Kidney epithelial cell (primary cell): ENCODE results near the gene TTC39C. TPM values are rescaled to one million over a fixed set of nuclear protein-coding genes. Genes with fewer than 3 reads are reported as not detected.
"Not testable (repeated sequence)": the region's sequence is repeated elsewhere in the genome, so short reads cannot be mapped to it uniquely, and the experiment has no call there.

ENCODE experiments used
- DNase-seq: peaks from one replicate; pipeline ENCODE4 v3.0.0-alpha.2; 2010; ENCODE audit warnings: low read depth
- H3K27me3 ChIP-seq: 2 replicates; pipeline ENCODE4 v1.6.0; 2011; ENCODE audit warnings: low read length; ENCODE audit not compliant: control insufficient read depth, insufficient read depth
- H3K36me3 ChIP-seq: 2 replicates; pipeline ENCODE4 v1.5.1; 2011; ENCODE audit warnings: low read length; ENCODE audit not compliant: control insufficient read depth, insufficient read depth
- H3K4me3 ChIP-seq: 2 replicates; pipeline ENCODE4 v1.5.1; 2011; ENCODE audit warnings: low read depth, mild to moderate bottlenecking, control low read depth, low read length
- total RNA-seq: library from RNA; depleted of rRNA; stranded (reverse); fragments of >200 nt; gene quantifications from 2 replicates; pipeline ENCODE4 v1.2.3, GENCODE V29; 2015
- TF ChIP-seq, protein P1 (sequence below): IDR thresholded peaks from 2 replicates; pipeline ENCODE4 v1.5.1; 2011; ENCODE audit warnings: mild to moderate bottlenecking, moderate library complexity, low read length, control low read depth, inconsistent platforms; ENCODE audit not compliant: insufficient read depth, poor library complexity, severe bottlenecking

Gene TTC39C
- total RNA-seq, 1 donor from 2014 or later: 20.5 TPM

DNA sequence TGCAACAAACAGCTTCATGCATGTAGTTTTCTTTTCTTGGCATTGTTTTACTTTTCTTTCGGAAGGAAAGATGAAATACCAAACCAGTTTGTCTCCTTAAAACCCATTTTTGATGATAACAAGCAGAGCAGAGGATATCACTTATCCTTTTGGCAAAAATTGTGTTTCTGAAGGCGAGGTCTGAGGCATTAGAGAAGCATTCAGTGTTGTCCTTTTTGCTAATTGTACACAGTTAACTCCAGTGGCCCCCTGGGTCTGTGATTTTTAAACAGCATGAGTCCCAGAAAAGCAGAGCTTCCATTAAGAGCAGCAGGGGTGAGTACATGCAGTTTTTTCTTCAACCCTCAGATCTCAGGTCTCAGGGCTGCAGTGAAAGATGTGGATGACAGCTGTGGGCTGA, 41.3 kb downstream of the TTC39C start:
- Histone ChIP-seq H3K27me3 (no peaks in the 10 kb centered on the region), H3K4me3 (no peak overlapping the region), H3K36me3 (no peaks in the 10 kb centered on the region)
- TF ChIP-seq, protein P1, sequence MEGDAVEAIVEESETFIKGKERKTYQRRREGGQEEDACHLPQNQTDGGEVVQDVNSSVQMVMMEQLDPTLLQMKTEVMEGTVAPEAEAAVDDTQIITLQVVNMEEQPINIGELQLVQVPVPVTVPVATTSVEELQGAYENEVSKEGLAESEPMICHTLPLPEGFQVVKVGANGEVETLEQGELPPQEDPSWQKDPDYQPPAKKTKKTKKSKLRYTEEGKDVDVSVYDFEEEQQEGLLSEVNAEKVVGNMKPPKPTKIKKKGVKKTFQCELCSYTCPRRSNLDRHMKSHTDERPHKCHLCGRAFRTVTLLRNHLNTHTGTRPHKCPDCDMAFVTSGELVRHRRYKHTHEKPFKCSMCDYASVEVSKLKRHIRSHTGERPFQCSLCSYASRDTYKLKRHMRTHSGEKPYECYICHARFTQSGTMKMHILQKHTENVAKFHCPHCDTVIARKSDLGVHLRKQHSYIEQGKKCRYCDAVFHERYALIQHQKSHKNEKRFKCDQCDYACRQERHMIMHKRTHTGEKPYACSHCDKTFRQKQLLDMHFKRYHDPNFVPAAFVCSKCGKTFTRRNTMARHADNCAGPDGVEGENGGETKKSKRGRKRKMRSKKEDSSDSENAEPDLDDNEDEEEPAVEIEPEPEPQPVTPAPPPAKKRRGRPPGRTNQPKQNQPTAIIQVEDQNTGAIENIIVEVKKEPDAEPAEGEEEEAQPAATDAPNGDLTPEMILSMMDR: no peak
- DNase-seq: no peak

DNA sequence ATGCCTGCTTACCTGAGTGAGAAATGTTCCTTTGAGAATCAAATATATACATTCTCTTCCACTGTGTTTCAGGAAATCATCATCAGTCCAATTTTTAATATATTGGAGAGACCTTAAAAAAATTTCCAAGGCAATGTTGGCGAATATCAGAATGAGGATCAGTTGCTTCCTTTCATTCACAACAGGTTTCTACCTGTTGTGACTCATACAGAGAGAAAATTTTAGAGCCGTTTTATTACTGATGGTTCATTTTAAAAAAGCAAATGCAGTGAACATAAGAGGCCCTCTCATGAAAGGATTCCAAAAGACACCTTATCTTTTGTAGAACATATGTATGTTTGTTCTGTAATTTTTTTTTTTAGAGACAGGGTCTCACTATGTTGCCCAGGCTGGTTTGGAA, 42.0 kb downstream of the TTC39C start:
- no peaks in the 10 kb centered on the region for H3K27me3 ChIP-seq
- no peak for DNase-seq
- TF ChIP-seq, protein P1: no peak
- H3K4me3 ChIP-seq: no peak overlapping the region
- H3K36me3 ChIP-seq: no peaks in the 10 kb centered on the region

DNA sequence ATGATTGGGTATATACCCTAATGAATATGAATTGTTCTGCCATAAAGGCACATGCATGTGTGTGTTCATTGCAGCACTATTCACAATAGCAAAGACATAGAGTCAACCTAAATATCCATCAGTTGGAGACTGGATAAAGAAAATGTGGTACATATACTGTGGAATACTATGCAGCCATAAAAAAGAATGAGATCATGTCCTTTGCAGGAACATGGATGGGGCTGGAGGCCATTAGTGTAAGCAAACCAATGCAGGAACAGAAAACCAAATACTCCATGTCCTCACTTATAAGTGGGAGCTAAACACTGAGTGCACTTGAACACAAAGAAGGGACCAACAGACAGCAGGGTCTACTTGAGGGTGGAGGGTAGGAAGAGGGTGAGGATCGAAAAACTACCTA, 43.2 kb downstream of the TTC39C start:
- TF ChIP-seq, protein P1: no peak
- Histone ChIP-seq H3K27me3 (no peaks in the 10 kb centered on the region), H3K4me3 (no peak overlapping the region), H3K36me3 (no peaks in the 10 kb centered on the region)
- DNase-seq: no peak

DNA sequence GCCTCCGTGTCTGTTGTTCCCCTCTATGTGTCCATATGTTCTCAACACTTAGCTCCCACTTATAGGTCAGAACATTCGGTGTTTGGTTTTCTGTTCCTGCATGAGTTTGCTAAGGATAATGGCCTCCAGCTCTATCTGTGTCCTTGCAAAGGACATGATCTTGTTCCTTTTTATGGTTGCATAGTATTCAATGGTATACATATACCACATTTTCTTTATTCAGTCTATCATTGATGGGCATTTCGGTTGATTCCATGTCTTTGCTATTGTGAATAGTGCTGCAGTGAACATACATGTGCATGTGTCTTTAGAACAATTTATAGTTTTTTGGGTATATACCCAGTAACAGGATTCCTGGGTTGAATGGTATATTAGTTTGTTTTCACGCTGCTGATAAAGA, 44.8 kb downstream of the TTC39C start:
- not testable (repeated sequence) for H3K27me3 ChIP-seq, H3K36me3 ChIP-seq, DNase-seq, H3K4me3 ChIP-seq

DNA sequence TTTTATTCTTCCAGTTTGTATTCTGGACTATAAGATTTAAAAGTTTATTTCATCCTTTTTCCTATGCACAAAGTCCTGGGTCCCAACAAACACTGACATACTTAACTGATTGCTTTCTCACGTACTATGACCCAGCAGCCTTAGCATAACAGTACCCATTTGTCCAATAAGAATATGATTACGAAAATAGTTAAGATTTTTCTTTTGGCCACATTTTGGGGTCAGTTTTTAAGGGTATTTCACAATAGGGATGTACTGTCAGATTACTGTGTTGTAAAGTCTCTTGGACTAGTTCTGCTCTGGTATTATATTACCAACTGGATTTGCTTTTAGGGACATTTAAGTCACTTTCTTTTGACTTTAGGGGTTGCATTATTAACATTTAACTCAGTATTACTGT, 46.1 kb downstream of the TTC39C start:
- H3K4me3 ChIP-seq: no peak overlapping the region
- no peaks in the 10 kb centered on the region for H3K36me3 ChIP-seq
- no peak for DNase-seq
- no peaks in the 10 kb centered on the region for H3K27me3 ChIP-seq
- TF ChIP-seq, protein P1: no peak

DNA sequence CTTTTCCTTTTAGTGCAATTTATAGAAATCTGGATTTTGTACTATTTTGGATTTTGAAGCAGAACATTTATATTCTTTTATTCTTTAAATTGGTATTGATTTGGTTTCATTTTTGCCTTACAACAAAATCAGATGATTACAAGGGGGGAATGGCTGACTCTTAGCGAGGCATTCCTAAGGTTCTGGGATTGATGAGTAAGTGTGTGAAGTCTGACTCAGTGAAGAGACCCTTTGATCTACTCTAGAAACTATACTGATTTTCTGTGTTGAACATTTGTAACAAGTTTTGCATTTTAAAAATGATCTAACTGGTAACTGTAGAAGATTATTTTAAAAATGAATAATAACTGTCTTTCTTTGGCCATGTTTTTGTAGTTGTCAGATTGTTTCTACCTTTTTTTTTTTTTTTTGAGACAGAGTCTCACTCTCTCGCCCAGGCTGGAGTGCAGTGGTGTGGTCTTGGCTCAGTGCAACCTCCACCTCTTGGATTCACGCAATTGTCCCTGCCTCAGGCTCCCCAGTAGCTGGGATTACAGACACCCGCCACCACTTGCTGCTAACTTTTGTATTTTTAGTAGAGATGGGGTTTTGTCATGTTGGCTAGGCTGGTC, 48.7 kb downstream of the TTC39C start:
- no peak for DNase-seq
- no peak overlapping the region for H3K4me3 ChIP-seq
- TF ChIP-seq, protein P1: no peak
- H3K27me3 ChIP-seq: no peaks in the 10 kb centered on the region
- H3K36me3 ChIP-seq: no peaks in the 10 kb centered on the region
